ENCODE data around the gene PROSER1. TPM values are rescaled to one million over a fixed set of nuclear protein-coding genes. Genes with fewer than 3 reads are reported as not detected.

The PROSER1 gene
- total and polyA plus RNA-seq, 2 of the 4 experiments (the other 2 are of a cell fraction), result 2.0 to 13.4 TPM

DNA sequence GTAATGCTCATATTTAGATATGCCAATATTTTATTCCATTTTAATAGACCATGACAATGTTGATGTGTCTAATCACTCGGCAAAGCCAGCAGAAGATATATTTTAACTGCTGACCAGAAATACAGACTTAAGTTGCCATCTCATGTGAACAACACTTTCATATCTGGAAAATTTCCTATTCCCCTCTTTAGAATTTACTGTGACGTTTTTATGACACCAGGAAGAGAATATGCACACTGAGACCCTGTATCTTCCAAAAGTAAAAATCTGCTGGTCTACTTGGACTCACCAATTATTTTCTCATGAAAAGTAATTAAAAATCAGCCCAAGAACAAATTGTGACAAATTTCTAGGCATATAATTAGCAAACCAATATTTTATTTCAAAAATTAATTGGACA is 2.1 kb downstream of the PROSER1 start:
- Histone ChIP-seq H3K4ac (ENCODE audit: low read depth, low read length) (no peak overlapping the region), H2AK5ac (ENCODE audit: low read depth, low read length) (no peak overlapping the region), H3K79me1 (ENCODE audit: low read depth in 1 of 2, low read length in 2 of 2) (peaks cover 16 to 37% of the 10 kb centered on the region in 2 experiments), H3K56ac (ENCODE audit: extremely low read depth, insufficient read depth, low read length) (no peak overlapping the region), H4K8ac (ENCODE audit: low read depth in 2 of 2, low read length in 2 of 2) (no peak overlapping the region), H3K9me1 (ENCODE audit: insufficient read depth, low read length) (no peaks in the 10 kb centered on the region; the same call in 1 of the 2 replicates), H4K5ac (ENCODE audit: low read depth, low read length) (no peak overlapping the region), H3K4me2 (ENCODE audit: low read depth, low read length) (peak overlapping the region; percentile 98), H3K4me1 (ENCODE audit: control insufficient read depth, insufficient read depth, low read length) (peaks cover 2% of the 10 kb centered on the region; the same call in 1 of the 2 replicates), H3K9me3 (ENCODE audit: control insufficient read depth, insufficient read depth, low read length) (no peaks in the 10 kb centered on the region), H2AFZ (replicated peaks; ENCODE audit: low read length, poor library complexity) (no peak overlapping the region), H2AK9ac (replicated peaks; ENCODE audit: low read depth, low read length, poor library complexity) (no peak overlapping the region), H4K20me1 (ENCODE audit: insufficient read depth, low read length) (peaks cover 4% of the 10 kb centered on the region; the same call in 1 of the 2 replicates), H3K36me3 (ENCODE audit: control insufficient read depth, insufficient read depth, low read length) (peaks cover 1% of the 10 kb centered on the region; the same call in 1 of the 2 replicates), H2BK15ac (ENCODE audit: low read depth, low read length) (no peak overlapping the region), H3K9ac (ENCODE audit: low read depth, low read length) (no peak overlapping the region), H2BK20ac (ENCODE audit: low read depth, low read length) (no peak overlapping the region), H3K23ac (ENCODE audit: low read depth, low read length) (no peak overlapping the region), H3K4me3 (ENCODE audit: insufficient read depth, low read depth, low read length) (0 out of 2 replicates have a peak overlapping the region, but pooled peaks have one; percentile 9), H2BK5ac (ENCODE audit: low read depth, low read length, poor library complexity, severe bottlenecking) (no peak overlapping the region), H3K14ac (replicated peaks; ENCODE audit: low read depth, low read length) (no peak overlapping the region), H3K27ac (ENCODE audit: insufficient read depth, low read length) (no peak overlapping the region), H4K91ac (ENCODE audit: insufficient read depth, low read depth, low read length) (no peak overlapping the region), H2BK120ac (ENCODE audit: low read depth, low read length) (no peak overlapping the region), H3K27me3 (ENCODE audit: control insufficient read depth, insufficient read depth, low read length) (no peaks in the 10 kb centered on the region), H3K18ac (ENCODE audit: low read depth, low read length) (no peak overlapping the region)
- ChIA-PET CTCF (interaction anchor here (1.3 kb wide), 1 partner anchor 13 kb away, joined by 3 read pairs; no protein-coding TSS in a partner anchor), POLR2A (ENCODE audit: unreplicated experiment) (no interaction called here)
- no peak for ATAC-seq (ENCODE audit: low read depth)
- intact Hi-C loops (cut with micrococcal nuclease), result loop anchor here (5.0 to 10.0 kb wide), 3 partner anchors 379 to 647 kb away; partner anchors contain the start of gene LHFPL6
- BruUV-seq (replicated peaks), result no TSS peak
- DNase-seq, result no peak
- in situ Hi-C loops (cut with MboI; ENCODE audit: low sequenced_read_pairs), result no loop called here
- WGBS, 2 experiments (ENCODE audit: extremely low coverage in 2 of 2, insufficient read length in 1 of 2), result no CpG with 5 or more reads among the region's 2 CpGs
- TF ChIP-seq FOS (IDR thresholded peaks at IDR 0.05; ENCODE audit: low read depth, low read length) (no peak), CEBPB (IDR thresholded peaks at IDR 0.05; ENCODE audit: low read depth, low read length) (no peak)
- dilution Hi-C loops (cut with HindIII; ENCODE audit: low sequenced_read_pairs, unreplicated experiment), result no loop called here
